Uterus (tissue), 4 donors: ENCODE results near the gene OGA. TPM values are rescaled to one million over a fixed set of nuclear protein-coding genes. Genes with fewer than 3 reads are reported as not detected.

Experiments used
- DNase-seq, 2 donors: peaks; one replicate each; pipeline ENCODE4 v3.0.0-alpha.2; 2019 to 2020
- H3K27ac ChIP-seq, 2 donors: fragments of 200-600 bp; sonication (generic); 1 replicate in 1 of 2; 2 replicates in 1 of 2; pipeline ENCODE4 v1.5.1; 2016 to 2018
- H3K27me3 ChIP-seq, 2 donors: fragments of 200-600 bp; sonication (generic); one replicate each; pipeline ENCODE4 v1.5.1; 2018 to 2019; ENCODE audit warnings: control low read depth in 1 of 2
- H3K36me3 ChIP-seq, 2 donors: fragments of 200-600 bp; sonication (generic); one replicate each; pipeline ENCODE4 v1.5.1; 2019; ENCODE audit warnings: control low read depth in 1 of 2
- H3K4me1 ChIP-seq, 2 donors: fragments of 200-600 bp; sonication (generic); one replicate each; pipeline ENCODE4 v1.5.1; 2018 to 2019; ENCODE audit warnings: control low read depth in 1 of 2
- H3K4me3 ChIP-seq, 2 donors: fragments of 200-600 bp; sonication (generic); 1 replicate in 1 of 2; 2 replicates in 1 of 2; pipeline ENCODE4 v1.5.1; 2018 to 2019; ENCODE audit warnings: mild to moderate bottlenecking in 1 of 2
- H3K9me3 ChIP-seq, 2 donors: fragments of 200-600 bp; sonication (generic); one replicate each; pipeline ENCODE4 v1.5.1; 2019; ENCODE audit warnings: control low read depth in 1 of 2
- POLR2A ChIP-seq, 2 donors: fragments of 450-650 bp; IDR thresholded peaks; one replicate each; pipeline ENCODE4 v1.6.1; 2016; ENCODE audit warnings: antibody characterized with exemption in 2 of 2, mild to moderate bottlenecking in 1 of 2, moderate library complexity in 1 of 2
- intact Hi-C: fragments of 100-400 bp; cut with DNase I; formaldehyde crosslinking; loops from one replicate; pipeline ENCODE4 v1.15.1; 2023; ENCODE audit warnings: low total_unique reads
- total RNA-seq, 4 donors: library from RNA; depleted of rRNA in 3 of 4; stranded (reverse); fragments of >200 nt in 3 of 4; gene quantifications; one replicate each; pipeline versions ENCODE4 v1.1.0 to v1.2.4, GENCODE V29; 2014 to 2023
- TF ChIP-seq, protein P1 (sequence below), 4 experiments: fragments of 200-600 bp in 2 of 4; fragments of 450-650 bp in 2 of 4; sonication (generic) in 2 of 4; IDR thresholded peaks; one replicate each; pipeline ENCODE4 v1.5.1; 2016 to 2019; ENCODE audit warnings: antibody characterized with exemption in 4 of 4, mild to moderate bottlenecking in 2 of 4, moderate library complexity in 1 of 4
- donor health status: DM: yes; HTN: yes; CAD: no.

The OGA gene
- total RNA-seq, 4 donors from 2014 or later, result 63.5 to 181 (median 156) TPM

DNA sequence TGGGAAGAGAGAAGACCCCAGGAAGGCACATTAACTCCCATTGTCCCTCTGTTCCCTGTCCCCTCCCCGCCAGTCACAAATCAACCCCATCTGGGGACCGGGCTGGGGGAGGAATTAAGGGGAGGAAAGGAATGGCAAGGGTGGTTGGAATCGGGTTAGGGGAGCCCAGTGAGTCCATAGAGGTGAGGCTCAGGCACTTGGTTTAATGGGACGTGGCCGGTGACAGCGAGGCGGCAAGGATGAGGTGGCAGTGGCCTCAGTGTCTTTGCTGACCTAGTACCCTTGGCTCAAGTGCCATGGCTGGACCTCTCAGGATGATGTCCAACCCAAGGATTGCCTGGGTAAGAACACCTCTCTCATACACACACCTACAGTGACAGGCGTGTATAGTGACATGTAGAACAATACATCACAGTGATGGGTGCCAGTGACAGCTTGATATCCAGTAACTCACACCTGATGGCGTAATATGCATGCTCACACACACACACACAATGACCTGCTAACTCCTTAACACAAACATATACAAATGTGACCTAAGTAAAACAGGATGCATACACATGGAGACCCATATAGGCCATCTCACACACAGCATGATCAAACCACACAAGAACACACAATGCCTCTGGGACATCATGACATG lies 13.0 kb upstream of the OGA start:
- Histone ChIP-seq H3K36me3 (no peaks in the 10 kb centered on the region), H3K4me3 (peak overlapping the region; percentile 27 to 35), H3K27me3 (no peaks in the 10 kb centered on the region), H3K9me3 (no peaks in the 10 kb centered on the region), H3K27ac (peak overlapping the region; percentile 60 to 68), H3K4me1 (no peaks in the 10 kb centered on the region)
- TF ChIP-seq POLR2A (IDR thresholded peaks at IDR 0.05), result no peak
- TF ChIP-seq, protein P1, sequence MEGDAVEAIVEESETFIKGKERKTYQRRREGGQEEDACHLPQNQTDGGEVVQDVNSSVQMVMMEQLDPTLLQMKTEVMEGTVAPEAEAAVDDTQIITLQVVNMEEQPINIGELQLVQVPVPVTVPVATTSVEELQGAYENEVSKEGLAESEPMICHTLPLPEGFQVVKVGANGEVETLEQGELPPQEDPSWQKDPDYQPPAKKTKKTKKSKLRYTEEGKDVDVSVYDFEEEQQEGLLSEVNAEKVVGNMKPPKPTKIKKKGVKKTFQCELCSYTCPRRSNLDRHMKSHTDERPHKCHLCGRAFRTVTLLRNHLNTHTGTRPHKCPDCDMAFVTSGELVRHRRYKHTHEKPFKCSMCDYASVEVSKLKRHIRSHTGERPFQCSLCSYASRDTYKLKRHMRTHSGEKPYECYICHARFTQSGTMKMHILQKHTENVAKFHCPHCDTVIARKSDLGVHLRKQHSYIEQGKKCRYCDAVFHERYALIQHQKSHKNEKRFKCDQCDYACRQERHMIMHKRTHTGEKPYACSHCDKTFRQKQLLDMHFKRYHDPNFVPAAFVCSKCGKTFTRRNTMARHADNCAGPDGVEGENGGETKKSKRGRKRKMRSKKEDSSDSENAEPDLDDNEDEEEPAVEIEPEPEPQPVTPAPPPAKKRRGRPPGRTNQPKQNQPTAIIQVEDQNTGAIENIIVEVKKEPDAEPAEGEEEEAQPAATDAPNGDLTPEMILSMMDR (IDR thresholded peaks at IDR 0.05), result no peak
- DNase-seq, result no peak
- intact Hi-C loops, result no loop called here

DNA sequence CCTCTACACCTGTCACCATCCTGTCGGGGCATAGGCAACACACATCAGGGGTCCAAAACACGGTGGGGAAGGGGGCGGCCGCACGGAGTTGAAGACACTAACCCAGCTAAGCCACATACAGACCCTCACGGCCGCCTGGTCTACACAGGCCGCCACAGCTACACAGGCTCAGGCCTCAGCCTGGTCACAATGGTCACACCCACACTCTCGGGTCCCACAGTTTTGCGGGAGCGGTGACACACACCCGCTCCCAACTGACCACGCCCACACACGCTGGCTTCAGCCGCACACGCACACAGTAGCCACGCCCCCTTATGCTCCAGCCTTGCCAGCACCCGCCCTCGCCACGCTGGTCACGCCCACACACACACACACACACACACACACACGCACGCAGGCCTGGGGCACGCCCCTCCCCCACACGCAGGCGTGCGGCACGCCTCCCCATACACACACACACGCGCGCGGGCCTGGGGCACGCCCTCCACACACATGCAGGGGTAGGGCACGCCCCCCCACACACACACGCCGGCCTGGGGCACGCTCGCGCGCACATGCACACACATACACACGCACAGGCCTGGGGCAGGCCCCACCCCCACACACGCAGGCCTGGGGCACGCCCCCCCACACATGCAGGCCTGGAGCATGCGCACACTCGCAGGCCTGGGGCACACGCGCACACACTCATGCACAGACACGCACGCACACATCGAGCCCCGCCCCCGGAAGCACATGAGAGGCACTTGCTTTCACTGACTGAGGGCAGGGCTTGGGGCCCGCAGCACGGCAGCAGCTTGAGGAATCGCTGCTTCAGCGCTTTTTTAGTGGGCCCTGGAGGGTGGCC lies 12.3 kb upstream of the OGA start:
- Histone ChIP-seq H3K4me3 (peak overlapping the region; percentile 27 to 35), H3K4me1 (no peaks in the 10 kb centered on the region), H3K27ac (peak overlapping the region; percentile 60 to 68), H3K27me3 (no peaks in the 10 kb centered on the region), H3K9me3 (no peaks in the 10 kb centered on the region), H3K36me3 (no peaks in the 10 kb centered on the region)
- peak; percentile 87 to 90 for DNase-seq
- intact Hi-C loops, result no loop called here
- TF ChIP-seq POLR2A (IDR thresholded peaks at IDR 0.05), result peak in 1 of 2 donors; percentile 17
- TF ChIP-seq, protein P1 (IDR thresholded peaks at IDR 0.05), result no peak

DNA sequence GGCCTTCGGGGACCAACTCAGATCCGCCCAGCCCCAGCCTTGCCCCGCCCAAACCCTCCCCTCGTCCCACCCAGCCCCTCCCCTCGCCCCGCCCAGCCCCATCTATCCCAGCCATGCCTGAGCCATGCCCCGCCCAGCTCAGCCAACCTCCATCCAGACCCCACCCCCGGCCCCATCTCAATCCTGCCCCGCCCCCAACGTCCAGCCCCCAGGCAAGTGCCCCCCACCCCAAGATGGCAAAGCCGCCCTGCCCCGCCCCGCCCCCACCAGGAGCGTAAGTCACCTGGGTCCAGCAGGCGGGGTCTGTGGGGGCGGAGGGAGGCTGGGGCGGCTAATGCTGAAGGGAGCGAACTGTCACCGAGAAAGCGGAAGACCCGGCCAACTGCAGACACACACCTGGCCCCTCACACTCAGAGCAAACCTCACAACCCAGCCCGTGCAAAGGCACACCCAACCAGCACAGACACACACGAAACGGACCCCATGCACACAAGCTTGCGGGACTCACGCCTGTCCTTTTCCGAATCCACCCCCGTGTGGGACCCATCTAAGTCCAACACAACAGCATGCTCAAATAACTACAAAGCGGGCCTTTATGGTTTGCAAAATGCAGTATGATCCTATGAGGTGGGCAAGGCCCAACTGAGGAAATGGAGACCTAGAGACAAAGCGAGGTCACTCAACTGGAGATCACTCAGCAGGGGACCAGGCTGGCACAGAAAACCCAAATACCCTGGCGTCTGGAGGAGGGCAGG lies 11.5 kb upstream of the OGA start:
- TF ChIP-seq, protein P1 (IDR thresholded peaks at IDR 0.05), result no peak
- TF ChIP-seq POLR2A (IDR thresholded peaks at IDR 0.05), result no peak
- no peaks in the 10 kb centered on the region for H3K4me1 ChIP-seq
- peak overlapping the region; percentile 60 to 75 for H3K27ac ChIP-seq
- no peaks in the 10 kb centered on the region for H3K27me3 ChIP-seq
- no peaks in the 10 kb centered on the region for H3K9me3 ChIP-seq
- H3K4me3 ChIP-seq, result peak overlapping the region; percentile 27 to 35
- intact Hi-C loops, result no loop called here
- H3K36me3 ChIP-seq, result no peaks in the 10 kb centered on the region
- DNase-seq, result peak; percentile 58 to 68

DNA sequence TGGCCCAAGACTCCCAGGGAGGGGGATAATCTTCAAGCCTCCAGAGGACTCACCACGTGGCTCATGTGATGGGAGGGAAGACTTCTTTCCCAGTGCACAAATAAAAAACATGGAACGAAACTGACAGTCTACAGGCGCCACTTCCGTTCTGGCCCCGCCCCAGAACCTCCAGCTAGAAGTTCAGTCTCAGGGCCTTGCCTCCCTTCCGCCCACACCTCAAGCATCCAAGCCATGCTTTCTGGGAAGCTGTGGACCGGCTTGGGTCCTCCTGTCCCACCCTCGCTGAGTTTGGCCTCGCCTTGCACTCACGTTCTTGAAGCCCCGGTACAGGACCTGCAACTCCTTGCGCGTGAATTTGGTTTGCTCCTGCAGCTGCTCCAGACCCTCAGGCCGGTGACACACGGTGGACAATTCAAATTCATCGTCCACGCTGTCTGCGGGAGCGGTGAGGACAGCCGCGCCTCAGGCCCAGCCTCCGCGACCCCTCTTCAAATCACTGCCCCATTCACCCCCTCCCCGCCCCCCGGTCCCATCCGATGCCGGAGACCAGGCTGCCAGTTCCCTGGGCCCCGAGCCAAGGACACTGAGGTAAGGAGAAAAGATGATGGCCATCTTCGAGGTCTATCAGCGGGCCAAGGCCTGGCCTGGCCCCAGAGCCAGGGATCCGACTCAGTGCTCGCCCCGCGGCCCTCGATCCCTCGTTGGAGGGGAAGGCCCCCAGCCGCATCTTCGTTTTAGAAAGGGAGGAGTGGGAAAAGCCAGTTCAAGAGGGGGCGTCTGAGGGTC lies 10.7 kb upstream of the OGA start:
- peak; percentile 53 for DNase-seq
- Histone ChIP-seq H3K4me1 (no peaks in the 10 kb centered on the region), H3K9me3 (no peaks in the 10 kb centered on the region), H3K27me3 (no peaks in the 10 kb centered on the region), H3K36me3 (no peaks in the 10 kb centered on the region), H3K27ac (peak overlapping the region; percentile 17 to 75), H3K4me3 (peak overlapping the region; percentile 6 to 35)
- intact Hi-C loops, result no loop called here
- TF ChIP-seq, protein P1 (IDR thresholded peaks at IDR 0.05), result no peak
- TF ChIP-seq POLR2A (IDR thresholded peaks at IDR 0.05), result no peak
